ENCODE measurements around the gene FYB1. TPM values are rescaled to one million over a fixed set of nuclear protein-coding genes. Genes with fewer than 3 reads are reported as not detected.
"Not testable (repeated sequence)": the region's sequence is repeated elsewhere in the genome, so short reads cannot be mapped to it uniquely, and the experiment has no call there.

Gene FYB1
- polyA plus RNA-seq, 1 donor = 1.7 TPM

- no peak for DNase-seq (ENCODE audit: low read depth)
These were observed 6.7 kb upstream of the FYB1 start for GRCh38 chr5:39226100-39226451.

DNA sequence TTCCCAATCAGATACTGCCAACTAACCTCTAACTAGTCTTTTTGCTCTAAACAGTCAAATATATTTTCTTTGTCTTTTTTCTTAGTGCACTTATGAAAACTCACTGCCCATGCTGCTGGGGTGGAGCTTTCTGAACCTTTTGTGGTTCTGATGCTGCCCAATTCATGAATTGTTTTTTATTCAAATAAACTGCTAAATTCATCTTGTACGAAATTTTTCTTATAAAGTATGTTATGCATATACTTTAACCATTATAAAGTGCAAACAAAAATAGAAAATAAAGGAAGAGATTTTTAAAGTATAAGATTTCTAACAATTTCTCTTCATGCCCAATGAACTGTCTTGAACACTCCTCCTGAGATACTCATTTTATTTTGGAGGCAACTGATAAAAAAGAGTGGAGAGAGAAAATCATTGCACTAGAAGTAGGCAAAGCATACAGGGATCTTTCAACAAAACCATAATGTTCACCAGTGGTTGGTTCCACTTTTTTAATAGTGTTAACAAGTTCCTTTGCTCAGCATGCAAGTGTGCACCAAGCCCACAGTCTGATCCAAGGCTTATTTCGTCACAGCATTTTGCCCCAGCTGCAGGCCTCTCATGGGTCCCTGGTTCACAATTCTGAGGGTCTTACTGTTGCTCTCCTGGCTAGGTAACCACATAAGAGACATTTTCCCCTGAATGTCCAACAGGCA lies 6.2 kb upstream of the FYB1 start:
- DNase-seq (ENCODE audit: low read depth) = no peak

GRCh38 chr5:39224196-39224761 lies 4.9 kb upstream of the FYB1 start:
- no peak for DNase-seq (ENCODE audit: low read depth)

DNA sequence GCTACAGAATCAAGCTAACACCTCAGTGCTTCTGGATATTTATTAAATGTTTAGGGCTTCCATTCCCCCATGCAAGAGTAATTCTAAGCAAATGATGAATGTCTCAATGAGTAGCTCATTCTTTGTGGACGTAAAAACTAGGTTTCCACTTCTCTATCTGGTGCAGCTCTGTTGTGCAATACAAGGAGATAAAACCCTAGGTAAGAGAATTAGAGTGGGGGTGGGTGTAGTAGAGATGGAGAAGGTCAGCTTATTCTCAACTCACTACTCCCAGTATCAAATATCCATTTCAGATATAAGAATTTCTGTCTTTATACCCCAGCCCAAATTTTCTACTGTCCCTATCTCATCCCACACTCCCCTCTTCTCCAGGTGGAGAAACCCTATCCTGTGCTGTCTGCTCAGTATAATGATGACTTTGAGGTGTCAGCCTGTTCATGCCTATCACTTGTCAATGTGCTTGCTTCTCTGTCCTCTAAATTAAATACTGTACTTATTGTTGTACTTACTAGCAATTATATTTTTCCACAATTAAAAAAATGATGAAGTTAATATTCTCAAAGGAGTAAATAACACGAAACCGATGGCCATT lies 4.3 kb upstream of the FYB1 start:
- no peak for DNase-seq (ENCODE audit: low read depth)

DNA sequence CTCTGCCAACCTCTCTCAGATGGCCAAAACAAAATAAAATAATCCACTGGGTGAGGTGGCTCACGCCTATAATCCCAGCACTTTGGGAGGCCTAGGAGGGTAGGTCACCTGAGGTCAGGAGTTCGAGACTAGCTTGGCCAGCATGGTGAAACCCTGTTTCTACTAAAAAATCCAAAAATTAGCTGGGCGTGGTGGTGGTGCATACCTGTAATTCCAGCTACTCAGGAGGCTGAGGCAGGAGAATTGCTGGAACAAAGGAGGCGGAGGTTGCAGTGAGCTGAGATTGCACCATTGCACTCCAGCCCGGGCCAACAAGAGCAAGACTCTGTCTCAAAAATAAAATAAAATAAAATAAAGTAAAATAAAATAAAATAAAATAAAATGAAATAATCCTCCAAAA lies 2.3 kb upstream of the FYB1 start:
- not testable (repeated sequence) for DNase-seq (ENCODE audit: low read depth)

GRCh38 chr5:39220280-39221030 lies 1.1 kb upstream of the FYB1 start:
- DNase-seq (ENCODE audit: low read depth) = no peak

GRCh38 chr5:39218482-39219402 lies 621 bp downstream of the FYB1 start:
- peak; percentile 65 for DNase-seq (ENCODE audit: low read depth)

DNA sequence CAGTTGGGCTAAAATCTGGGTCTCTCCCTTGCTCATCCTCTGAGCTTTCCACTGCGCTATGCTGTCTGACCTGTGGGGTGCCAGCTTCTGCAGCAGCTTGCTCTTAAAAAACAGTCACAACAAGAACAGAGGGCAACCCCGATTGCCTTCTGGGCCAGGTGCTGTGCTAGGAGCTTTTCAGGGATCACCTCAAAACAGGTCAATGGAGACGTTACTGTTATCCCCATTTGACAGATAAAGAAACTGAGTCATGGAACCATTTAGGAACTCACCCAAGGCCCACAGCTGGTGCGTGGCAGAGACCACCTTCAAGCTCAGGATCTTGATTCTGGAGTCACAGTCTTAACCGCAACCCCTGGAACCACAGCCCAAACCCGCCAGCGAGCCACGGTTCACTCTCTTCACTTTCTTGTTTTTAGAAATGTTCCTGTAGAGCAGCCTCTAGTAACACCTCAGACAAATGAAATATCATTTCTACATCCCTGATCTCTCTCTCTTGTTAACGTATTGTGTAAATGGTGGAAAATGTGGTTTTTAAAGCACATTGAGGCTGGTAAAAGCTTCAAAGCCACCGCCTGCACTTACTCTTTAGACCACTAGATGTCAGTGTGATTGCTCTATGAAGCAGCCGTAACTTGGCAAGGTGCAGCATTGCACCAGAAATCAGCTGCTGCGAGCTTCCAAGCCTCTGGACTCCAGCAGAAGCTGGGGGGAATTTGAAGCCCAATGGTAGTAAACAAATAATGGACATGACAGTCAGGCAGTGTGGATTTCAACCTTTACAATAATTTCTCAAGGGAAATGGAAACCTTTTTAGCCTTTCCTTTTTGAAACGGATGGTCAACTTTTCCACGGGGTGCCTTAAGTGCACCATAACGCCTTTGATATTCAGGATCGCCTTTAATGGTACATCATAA lies 1.7 kb downstream of the FYB1 start:
- peak; percentile 73 for DNase-seq (ENCODE audit: low read depth)

- no peak for DNase-seq (ENCODE audit: low read depth)
These were observed 2.7 kb downstream of the FYB1 start for GRCh38 chr5:39216631-39217030.

DNA sequence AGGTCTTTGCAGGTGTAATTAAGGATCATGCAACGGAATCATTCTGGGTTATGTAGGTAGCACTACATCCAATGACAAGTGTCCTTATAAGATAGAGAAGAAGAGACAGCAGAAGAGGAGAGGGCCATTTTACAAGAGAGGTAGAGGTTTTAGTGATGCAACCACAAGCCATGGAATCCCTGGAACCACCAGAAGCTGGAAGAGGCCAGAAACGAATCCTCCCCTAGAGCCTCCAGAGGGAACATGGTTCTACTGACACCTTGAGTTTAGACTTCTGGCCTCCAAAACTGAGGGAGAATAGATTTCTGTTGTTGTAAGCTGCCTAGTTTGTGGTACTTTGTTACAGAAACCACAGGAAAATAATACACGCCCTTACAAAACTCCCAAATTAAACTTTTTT lies 3.5 kb downstream of the FYB1 start:
- DNase-seq (ENCODE audit: low read depth) = no peak

GRCh38 chr5:39214912-39215709 lies 4.3 kb downstream of the FYB1 start:
- DNase-seq (ENCODE audit: low read depth) = no peak

GRCh38 chr5:39213447-39214207 lies 5.7 kb downstream of the FYB1 start:
- DNase-seq (ENCODE audit: low read depth) = no peak

DNA sequence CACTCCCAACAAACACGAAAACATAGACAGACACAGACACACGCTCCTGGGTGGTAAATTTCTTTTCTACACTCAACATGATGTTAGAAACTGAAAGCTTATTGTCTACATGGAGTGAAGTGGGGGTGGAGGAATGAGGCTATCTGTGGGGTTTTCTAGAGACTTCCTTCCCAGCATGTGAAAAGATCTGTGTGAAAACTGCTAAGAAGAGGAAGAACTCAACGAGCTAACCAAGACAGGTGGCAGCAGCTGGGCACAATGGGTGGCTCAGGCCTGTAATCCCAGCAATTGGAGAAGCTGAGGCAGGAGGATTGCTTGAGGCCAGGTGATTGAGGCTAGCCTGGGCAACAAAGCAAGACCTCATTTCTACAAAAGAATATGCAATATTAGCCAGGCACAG lies 7.6 kb downstream of the FYB1 start:
- DNase-seq (ENCODE audit: low read depth) = no peak

DNA sequence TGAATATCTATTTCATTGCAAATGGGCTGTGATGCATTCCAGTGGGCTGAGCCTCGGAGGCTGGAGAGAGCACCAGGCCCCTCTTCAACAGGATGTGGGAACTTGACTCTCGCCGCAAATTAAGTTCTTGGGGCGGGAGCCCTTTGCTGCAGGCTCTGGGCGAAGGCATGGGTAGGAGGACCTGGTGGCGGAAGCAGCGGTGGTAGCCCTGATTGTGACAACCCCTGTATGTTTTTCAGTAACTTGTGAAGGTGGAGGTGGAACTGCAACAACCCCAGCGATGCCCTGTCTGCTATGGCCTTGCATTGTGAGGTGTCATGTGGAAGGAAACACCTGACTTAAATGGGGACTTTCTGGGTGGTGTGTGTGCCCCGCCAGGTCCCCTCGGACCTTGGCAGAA lies 9.4 kb downstream of the FYB1 start:
- DNase-seq (ENCODE audit: low read depth) = no peak

GRCh38 chr5:39208471-39208870 lies 10.9 kb downstream of the FYB1 start:
- no peak for DNase-seq (ENCODE audit: low read depth)

GRCh38 chr5:39207345-39208045 lies 11.9 kb downstream of the FYB1 start:
- no peak for DNase-seq (ENCODE audit: low read depth)

DNA sequence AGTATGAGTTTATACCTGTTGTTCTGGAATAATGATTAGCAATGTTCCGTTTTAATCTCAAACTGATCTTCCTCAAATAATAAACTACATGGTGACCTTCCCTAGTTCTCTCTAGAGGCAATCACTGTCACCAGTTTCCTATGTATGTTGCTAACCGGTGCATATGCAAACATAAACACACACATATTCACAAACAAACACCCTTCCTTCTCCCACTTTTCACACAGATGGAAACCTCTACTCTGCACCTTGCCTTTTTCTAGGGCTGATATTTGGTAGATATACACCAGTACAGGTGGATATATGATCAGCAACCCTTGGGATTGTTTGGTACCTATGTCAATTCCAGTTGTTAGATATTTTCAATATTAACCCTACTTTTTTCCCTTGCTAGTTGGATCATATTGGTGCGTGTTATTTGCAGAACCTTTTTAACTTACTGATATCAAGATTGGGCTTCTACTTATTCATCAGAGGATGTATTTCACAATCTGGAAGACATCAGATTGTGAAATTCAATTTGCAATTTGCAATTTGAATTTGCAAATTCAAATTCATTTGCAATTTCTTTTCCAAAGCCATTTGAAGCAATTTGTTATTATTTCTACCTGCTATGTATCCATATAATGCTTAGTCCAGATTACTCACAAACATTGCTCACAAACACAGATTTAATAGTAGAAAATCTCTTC lies 12.6 kb downstream of the FYB1 start:
- no peak for DNase-seq (ENCODE audit: low read depth)

DNA sequence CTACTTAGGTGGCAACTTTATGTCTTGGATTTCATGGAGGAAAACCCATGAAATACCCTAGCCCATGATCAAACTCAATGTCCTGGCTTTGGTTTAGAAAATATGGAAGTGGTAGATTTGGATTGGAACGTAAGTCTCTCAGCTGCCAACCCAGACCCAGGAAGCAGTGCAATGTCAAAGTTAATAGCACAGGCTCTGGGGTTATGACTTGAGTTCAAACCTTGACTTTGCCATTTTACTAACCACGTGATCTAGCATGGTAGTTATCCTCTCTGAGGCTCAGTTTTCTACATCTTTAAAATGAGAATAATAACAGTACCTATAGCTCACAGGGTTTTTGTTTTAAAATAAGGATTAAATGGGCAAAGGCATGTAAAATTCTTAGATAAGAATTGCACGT lies 13.8 kb downstream of the FYB1 start:
- no peak for DNase-seq (ENCODE audit: low read depth)
